Sigmoid colon (tissue), 4 donors: ENCODE measurements around the gene PYGO1.

Experiments
- EP300 ChIP-seq, 4 donors: sonication (generic); formaldehyde crosslinking; IDR thresholded peaks; one replicate each; pipeline ENCODE4 v1.6.1; 2017; ENCODE audit warnings: antibody characterized with exemption in 4 of 4
- POLR2A ChIP-seq, 2 donors: fragments of 450-650 bp; IDR thresholded peaks; one replicate each; pipeline ENCODE4 v1.6.1; 2016; ENCODE audit warnings: antibody characterized with exemption in 2 of 2, mild to moderate bottlenecking in 2 of 2, moderate library complexity in 2 of 2
- POLR2AphosphoS5 ChIP-seq, 4 donors: sonication (generic); formaldehyde crosslinking; IDR thresholded peaks; one replicate each; pipeline ENCODE4 v1.6.1; 2017; ENCODE audit warnings: antibody characterized with exemption in 4 of 4
- TF ChIP-seq, protein P1 (sequence below), 4 experiments: fragments of 450-650 bp in 3 of 4; fragments of 200-600 bp in 1 of 4; IDR thresholded peaks; one replicate each; pipeline ENCODE4 v1.5.1; 2016 to 2019; ENCODE audit warnings: antibody characterized with exemption in 4 of 4, mild to moderate bottlenecking in 3 of 4, moderate library complexity in 2 of 4

DNA sequence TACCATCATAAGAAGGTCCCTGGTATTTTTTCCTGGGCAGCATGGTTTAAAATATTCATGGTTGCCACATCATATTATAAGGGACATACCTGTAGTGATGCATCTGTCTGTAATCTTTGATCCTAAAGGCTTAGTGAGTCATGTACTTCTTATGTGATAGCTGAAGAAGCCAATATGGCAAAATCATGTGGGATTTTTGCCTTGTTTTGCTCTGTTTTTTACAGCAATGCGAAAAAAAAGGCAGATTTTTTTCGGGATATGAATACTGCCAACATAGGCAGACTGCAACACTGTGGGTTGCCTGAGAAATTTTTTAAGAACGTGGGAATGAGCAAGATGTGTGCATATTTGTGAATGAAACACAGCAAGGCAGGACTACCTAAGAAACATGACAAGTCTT, 11.3 kb upstream of the PYGO1 start:
- TF ChIP-seq, protein P1, sequence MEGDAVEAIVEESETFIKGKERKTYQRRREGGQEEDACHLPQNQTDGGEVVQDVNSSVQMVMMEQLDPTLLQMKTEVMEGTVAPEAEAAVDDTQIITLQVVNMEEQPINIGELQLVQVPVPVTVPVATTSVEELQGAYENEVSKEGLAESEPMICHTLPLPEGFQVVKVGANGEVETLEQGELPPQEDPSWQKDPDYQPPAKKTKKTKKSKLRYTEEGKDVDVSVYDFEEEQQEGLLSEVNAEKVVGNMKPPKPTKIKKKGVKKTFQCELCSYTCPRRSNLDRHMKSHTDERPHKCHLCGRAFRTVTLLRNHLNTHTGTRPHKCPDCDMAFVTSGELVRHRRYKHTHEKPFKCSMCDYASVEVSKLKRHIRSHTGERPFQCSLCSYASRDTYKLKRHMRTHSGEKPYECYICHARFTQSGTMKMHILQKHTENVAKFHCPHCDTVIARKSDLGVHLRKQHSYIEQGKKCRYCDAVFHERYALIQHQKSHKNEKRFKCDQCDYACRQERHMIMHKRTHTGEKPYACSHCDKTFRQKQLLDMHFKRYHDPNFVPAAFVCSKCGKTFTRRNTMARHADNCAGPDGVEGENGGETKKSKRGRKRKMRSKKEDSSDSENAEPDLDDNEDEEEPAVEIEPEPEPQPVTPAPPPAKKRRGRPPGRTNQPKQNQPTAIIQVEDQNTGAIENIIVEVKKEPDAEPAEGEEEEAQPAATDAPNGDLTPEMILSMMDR (IDR thresholded peaks at IDR 0.05): no peak
- TF ChIP-seq EP300 (IDR thresholded peaks at IDR 0.05) (no peak), POLR2A (IDR thresholded peaks at IDR 0.05) (no peak), POLR2AphosphoS5 (IDR thresholded peaks at IDR 0.05) (no peak)
